ENCODE measurements around the gene GPR107.
A peak's percentile ranks its signal among the peaks of the same experiment; 100 is the strongest.
"Not testable (repeated sequence)": the region's sequence is repeated elsewhere in the genome, so short reads cannot be mapped to it uniquely, and the experiment has no call there.

Gene GPR107

GRCh38 chr9:130053504-130054324 is at the start of gene GPR107:
TSS of gene GPR107 (plus strand) at chr9:130053906. CDS start at chr9:130053933, 27 bp downstream.
- DNase-seq (ENCODE audit: low spot score), result peak; percentile 92

GRCh38 chr9:130003943-130004552 is 49.7 kb upstream of the GPR107 start:
- no peak for DNase-seq (ENCODE audit: low spot score)

DNA sequence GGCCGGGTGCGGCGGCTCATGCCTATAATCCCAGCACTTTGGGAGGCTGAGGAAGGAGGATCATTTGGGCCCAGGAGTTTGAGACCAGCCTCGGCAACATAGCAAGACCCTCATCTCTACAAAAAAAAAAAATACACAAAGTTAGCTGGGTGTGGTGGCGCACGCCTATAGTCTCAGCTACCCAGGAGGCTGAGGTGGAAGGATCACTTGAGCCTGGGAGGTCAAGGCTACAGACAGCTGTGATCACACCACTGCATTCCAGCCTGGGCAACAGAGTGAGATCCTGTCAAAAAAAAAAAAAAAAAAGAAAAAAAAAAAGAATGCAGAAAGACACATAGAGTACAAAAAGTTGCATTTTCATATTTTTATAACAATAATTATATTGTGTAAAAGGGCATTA is 46.8 kb upstream of the GPR107 start:
- DNase-seq (ENCODE audit: low spot score), result not testable (repeated sequence)

GRCh38 chr9:130008538-130008937 is 45.2 kb upstream of the GPR107 start:
- DNase-seq (ENCODE audit: low spot score), result peak; percentile 25

GRCh38 chr9:130009546-130009945 is 44.2 kb upstream of the GPR107 start:
- DNase-seq (ENCODE audit: low spot score), result not testable (repeated sequence)

- DNase-seq (ENCODE audit: low spot score), result no peak
Observed at GRCh38 chr9:130010151-130010988, 43.3 kb upstream of the GPR107 start.

DNA sequence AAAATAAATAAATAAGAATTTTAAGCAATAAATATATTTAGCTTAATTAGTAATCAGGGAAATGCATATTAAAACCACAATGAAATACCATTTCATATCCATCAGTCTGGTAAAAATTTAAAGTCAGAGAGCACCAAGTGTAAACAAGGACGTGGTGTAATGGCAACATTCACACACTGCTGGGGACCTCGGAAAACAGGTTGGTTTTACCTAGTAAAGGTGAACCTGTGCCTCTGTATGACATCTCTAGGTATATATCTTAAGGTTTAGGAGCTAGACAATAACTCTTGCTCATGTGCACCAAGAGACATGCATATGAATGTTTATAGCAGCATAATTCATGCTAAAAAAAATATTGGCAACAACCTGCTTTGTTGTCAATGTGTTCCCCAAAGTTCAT is 40.4 kb upstream of the GPR107 start:
- no peak for DNase-seq (ENCODE audit: low spot score)

DNA sequence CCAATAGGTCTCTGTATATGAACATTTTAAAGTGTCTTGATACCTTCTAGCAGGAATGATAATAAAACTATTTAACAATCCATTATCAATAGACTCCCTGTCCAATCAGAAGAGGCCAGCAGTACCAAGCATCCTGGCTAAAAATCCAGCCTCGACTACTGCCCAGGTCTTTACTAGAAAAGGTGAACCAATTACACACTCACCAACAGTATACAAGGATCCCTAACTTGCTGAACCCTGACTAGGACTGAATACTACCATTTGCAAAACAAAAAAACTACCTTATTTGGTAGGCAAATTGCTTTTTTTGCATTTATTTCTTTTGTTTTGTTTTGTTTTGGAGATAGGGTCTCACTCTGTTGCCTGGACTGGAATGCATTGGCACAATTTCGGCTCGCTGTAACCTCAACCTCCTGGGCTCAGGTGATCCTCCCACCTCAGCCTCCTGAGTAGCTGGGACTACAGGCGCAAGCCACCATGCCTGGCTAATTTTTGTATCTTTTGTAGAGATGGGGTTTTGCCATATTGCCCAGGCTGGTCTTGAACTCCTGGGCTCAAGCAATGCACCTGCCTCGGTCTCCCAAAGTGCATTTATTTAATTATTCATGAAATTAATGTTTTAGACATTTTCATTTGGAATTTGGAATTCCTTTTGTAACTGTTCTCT is 38.2 kb upstream of the GPR107 start:
- no peak for DNase-seq (ENCODE audit: low spot score)

DNA sequence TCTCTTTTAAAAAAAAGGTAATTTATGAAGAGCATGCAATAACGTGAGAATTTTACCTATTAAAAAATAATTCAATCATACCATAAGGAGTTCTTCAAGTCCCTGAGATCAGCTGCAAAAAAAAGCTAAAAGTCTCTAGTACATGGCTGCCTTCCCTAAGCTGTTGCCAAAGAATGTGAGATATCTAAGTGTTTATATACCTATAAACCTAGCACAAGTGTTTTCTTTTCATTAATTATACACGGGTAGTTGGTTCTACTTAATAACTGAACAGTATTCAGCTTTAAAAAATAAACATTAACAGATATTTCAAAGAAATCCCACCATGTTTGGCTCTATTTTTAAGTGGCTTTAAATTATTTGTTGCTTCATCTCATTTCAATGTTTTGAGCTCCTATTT is 36.6 kb upstream of the GPR107 start:
- DNase-seq (ENCODE audit: low spot score), result no peak

DNA sequence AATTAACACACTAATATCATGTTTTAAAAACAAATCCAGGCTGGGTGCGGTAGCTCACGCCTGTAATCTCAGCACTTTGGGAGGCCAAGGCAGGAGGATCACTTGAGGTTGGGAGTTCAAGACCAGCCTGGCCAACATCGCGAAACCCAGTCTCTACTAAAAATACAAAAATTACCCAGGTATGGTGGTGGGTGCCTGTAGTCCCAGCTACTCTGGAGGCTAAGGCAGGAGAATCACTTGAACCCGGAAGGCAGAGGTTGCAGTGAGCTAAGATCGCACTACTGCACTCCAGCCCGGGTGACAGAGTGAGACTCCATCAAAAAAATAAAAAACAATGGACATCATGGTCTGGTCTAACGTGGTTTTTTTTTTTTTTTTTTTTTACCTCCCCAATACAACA is 36.2 kb upstream of the GPR107 start:
- not testable (repeated sequence) for DNase-seq (ENCODE audit: low spot score)

GRCh38 chr9:130018265-130018664 is 35.4 kb upstream of the GPR107 start:
- no peak for DNase-seq (ENCODE audit: low spot score)

DNA sequence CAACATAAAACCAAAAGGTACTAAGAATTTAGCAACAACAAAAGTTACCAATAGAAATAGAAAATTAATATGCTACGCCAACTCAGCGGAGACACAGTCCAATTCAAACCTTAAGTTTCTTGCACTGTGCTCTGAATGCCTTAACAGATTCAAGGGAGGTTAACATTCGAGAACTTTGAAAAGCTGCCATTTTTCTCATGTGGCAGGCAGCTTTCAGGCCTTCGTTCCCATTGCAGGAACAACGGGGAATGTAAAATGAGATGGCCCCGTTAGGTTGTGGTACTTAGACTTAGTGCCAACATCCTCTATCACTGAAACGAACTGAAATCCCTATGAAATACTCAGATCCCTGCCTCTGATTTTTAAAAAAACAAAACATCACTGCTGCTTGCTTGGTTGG is 33.1 kb upstream of the GPR107 start:
- no peak for DNase-seq (ENCODE audit: low spot score)

DNA sequence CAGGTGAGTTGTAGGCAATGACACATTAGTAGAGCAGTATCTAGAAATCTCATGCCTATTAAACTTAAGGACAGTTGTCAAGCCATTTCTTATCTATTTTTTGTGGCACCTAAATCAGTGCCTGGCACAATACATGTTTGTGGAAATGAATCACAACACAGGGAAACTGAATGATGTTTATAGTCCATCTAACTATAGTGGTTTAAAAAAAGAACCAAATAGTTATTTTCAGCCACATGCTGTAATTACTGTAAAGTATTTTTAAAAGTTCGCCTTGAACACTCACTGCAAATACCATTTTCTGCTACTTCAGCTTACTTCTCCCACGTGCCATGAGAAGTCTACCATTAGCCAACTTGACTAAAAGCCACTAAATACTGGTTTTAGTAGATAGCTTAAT is 32.6 kb upstream of the GPR107 start:
- no peak for DNase-seq (ENCODE audit: low spot score)

DNA sequence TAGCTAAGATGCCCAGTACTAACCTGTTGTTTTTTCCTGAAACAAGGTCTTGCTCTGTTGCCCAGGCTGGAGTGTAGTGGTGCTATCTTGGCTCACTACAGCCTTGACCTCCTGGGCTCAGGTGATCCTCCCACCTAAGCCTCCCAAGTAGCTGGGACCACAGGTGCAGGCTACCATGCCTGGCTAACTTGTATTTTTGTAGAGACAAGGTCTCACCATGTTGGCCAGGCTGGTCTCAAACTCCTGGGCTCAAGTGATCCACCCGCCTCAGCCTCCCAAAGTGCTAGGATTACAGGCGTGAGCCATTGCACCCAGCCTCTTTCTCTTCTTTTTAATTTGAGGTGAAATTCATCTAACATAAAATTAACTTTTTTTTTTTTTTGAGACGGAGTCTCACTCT is 31.9 kb upstream of the GPR107 start:
- not testable (repeated sequence) for DNase-seq (ENCODE audit: low spot score)

DNA sequence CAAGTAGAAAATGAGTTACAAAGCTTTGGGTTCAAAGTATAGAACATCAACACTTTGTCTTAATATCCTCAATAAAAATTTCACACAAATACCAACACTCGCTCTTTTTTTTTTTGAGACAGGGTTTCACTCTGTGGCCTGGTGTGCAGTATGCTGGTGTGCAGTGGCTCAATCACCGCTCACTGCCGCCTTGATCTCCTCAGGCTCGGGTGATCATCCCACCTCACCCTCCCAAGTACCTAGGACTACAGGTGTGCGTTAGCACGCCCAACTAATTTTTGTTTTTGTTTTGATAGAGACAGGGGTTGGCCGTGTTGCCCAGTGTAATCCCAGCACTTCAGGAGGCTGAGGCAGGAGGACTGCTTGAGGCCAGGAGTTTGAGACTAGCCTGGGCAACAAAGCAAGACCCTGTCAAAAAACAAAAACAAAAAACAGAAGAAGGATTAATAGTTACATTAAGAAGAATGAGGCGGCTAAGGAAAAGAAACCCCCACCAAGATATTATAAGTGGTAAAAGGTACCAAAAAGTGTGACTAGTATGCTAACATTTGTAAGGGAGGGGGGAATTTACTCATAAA is 31.1 kb upstream of the GPR107 start:
- DNase-seq (ENCODE audit: low spot score), result no peak

DNA sequence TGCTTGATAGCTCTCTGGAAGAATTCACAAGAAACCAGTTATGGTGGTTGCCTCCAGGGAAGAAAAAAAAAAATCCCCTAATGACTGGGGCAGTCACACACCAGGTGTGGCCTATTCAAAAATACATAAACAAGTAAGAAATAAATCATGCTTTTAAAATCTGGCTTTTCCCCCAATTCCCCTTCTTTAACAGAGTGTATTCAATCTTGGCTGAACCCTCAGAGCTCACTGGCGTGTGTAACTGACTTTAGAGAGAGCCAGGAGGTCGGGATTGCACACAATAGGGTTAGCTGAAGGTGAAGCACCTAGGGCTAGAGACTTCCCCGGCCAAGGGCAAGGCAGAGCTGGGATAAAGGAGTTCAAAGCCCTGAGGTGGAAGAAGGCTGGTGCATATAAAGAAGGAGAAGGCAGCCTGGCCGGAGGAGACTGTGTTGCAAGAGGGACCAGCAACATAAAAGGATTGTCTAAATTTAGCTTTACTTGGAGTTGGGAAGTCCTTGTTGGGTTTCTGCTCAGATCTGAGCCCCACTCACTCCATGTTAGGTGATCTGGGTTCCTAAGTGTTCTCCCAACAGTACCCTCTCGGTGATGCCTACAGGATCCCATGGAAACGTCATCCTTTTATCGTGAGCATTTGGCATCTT is 30.4 kb upstream of the GPR107 start:
- DNase-seq (ENCODE audit: low spot score), result no peak

GRCh38 chr9:130023994-130024596 is 29.6 kb upstream of the GPR107 start:
- no peak for DNase-seq (ENCODE audit: low spot score)

GRCh38 chr9:130024597-130024994 is 29.1 kb upstream of the GPR107 start:
- DNase-seq (ENCODE audit: low spot score), result no peak

- DNase-seq (ENCODE audit: low spot score), result no peak
Observed at GRCh38 chr9:130026583-130027340, 26.9 kb upstream of the GPR107 start.

Measured in HuH-7 (cell line).